ENCODE measurements around the gene TADA3.
"Not testable (repeated sequence)": the region's sequence is repeated elsewhere in the genome, so short reads cannot be mapped to it uniquely, and the experiment has no call there.

TADA3 gene

GRCh38 chr3:9783954-9784353 lies 8.3 kb downstream of the TADA3 start:
- no peak for DNase-seq (ENCODE audit: low spot score)

- peak; percentile 39 for DNase-seq (ENCODE audit: low spot score)
These were observed 9.5 kb downstream of the TADA3 start for GRCh38 chr3:9782770-9783169.

- DNase-seq (ENCODE audit: low spot score), result no peak
These were observed 10.2 kb downstream of the TADA3 start for GRCh38 chr3:9781978-9782603.

GRCh38 chr3:9781551-9781950 lies 10.7 kb downstream of the TADA3 start:
- DNase-seq (ENCODE audit: low spot score), result no peak

- no peak for DNase-seq (ENCODE audit: low spot score)
These were observed 11.4 kb downstream of the TADA3 start for GRCh38 chr3:9780910-9781309.

- DNase-seq (ENCODE audit: low spot score), result no peak
These were observed 11.8 kb downstream of the TADA3 start for GRCh38 chr3:9780458-9780812.

- DNase-seq (ENCODE audit: low spot score), result no peak
These were observed 12.4 kb downstream of the TADA3 start for GRCh38 chr3:9779721-9780457.

- DNase-seq (ENCODE audit: low spot score), result no peak
These were observed 13.1 kb downstream of the TADA3 start for GRCh38 chr3:9779075-9779593.

GRCh38 chr3:9778143-9779074 lies 13.9 kb downstream of the TADA3 start:
- DNase-seq (ENCODE audit: low spot score), result no peak

GRCh38 chr3:9777694-9778021 lies 14.6 kb downstream of the TADA3 start:
- DNase-seq (ENCODE audit: low spot score), result no peak

- no peak for DNase-seq (ENCODE audit: low spot score)
These were observed 15.2 kb downstream of the TADA3 start for GRCh38 chr3:9776896-9777693.

GRCh38 chr3:9771007-9771406 lies 21.3 kb downstream of the TADA3 start:
- DNase-seq (ENCODE audit: low spot score), result not testable (repeated sequence)

GRCh38 chr3:9770276-9770812 lies 21.9 kb downstream of the TADA3 start:
- DNase-seq (ENCODE audit: low spot score), result no peak

- DNase-seq (ENCODE audit: low spot score), result peak; percentile 33
These were observed 22.6 kb downstream of the TADA3 start, which contains the start of gene CAMK1 for GRCh38 chr3:9769426-9770275. CAMK1 (minus strand) TSS chr3:9769947; CDS start chr3:9767749, 2,198 bp downstream.

- no peak for DNase-seq (ENCODE audit: low spot score)
These were observed 23.3 kb downstream of the TADA3 start for GRCh38 chr3:9769012-9769411.

GRCh38 chr3:9768141-9768775 lies 24.0 kb downstream of the TADA3 start:
- no peak for DNase-seq (ENCODE audit: low spot score)

- DNase-seq (ENCODE audit: low spot score), result no peak
These were observed 24.9 kb downstream of the TADA3 start for GRCh38 chr3:9767418-9767817.

GRCh38 chr3:9765865-9766264 lies 26.4 kb downstream of the TADA3 start:
- no peak for DNase-seq (ENCODE audit: low spot score)

GRCh38 chr3:9762871-9763270 lies 29.4 kb downstream of the TADA3 start:
- DNase-seq (ENCODE audit: low spot score), result no peak

- no peak for DNase-seq (ENCODE audit: low spot score)
These were observed 30.4 kb downstream of the TADA3 start for GRCh38 chr3:9761919-9762318.

All from SW480 (cell line).